HepG2 (cell line): ENCODE results near the gene MORN5. TPM values are rescaled to one million over a fixed set of nuclear protein-coding genes. Genes with fewer than 3 reads are reported as not detected.

Experiments
- ADNP ChIP-seq: sonication (generic); formaldehyde crosslinking; IDR thresholded peaks from 2 replicates; pipeline ENCODE4 v1.4.0; 2020; ENCODE audit warnings: missing genetic modification reagents
- JUNB ChIP-seq: sonication (generic); formaldehyde crosslinking; IDR thresholded peaks from 2 replicates; pipeline ENCODE4 v1.8.0; 2022; ENCODE audit warnings: missing genetic modification reagents, mild to moderate bottlenecking, borderline replicate concordance
- NFRKB ChIP-seq: fragments of 450-650 bp; IDR thresholded peaks from 2 replicates; pipeline ENCODE4 v1.6.1; 2017
- RBM39 ChIP-seq: fragments of 200-400 bp; formaldehyde crosslinking; IDR thresholded peaks from one replicate; pipeline ENCODE4 v1.6.1; 2018; ENCODE audit warnings: antibody characterized with exemption, mild to moderate bottlenecking, low read depth, low read length; ENCODE audit not compliant: poor library complexity, severe bottlenecking
- SOX5 ChIP-seq: IDR thresholded peaks from 2 replicates; pipeline ENCODE4 v1.6.1; 2016; ENCODE audit warnings: borderline replicate concordance
- ZKSCAN1 ChIP-seq: fragments of 150-350 bp; IDR thresholded peaks from 2 replicates; pipeline ENCODE4 v1.6.1; 2014; ENCODE audit warnings: low read length
- ZNF678 ChIP-seq: sonication (generic); formaldehyde crosslinking; IDR thresholded peaks from 2 replicates; pipeline ENCODE4 v1.4.0; 2020; ENCODE audit warnings: mild to moderate bottlenecking, missing genetic modification reagents
- ZNF75D ChIP-seq: sonication (generic); formaldehyde crosslinking; IDR thresholded peaks from 2 replicates; pipeline ENCODE4 v1.8.1; 2023; ENCODE audit warnings: missing genetic modification reagents, mild to moderate bottlenecking, borderline replicate concordance
- ZNF772 ChIP-seq: sonication (generic); formaldehyde crosslinking; IDR thresholded peaks from 2 replicates; pipeline ENCODE4 v1.5.0; 2020; ENCODE audit warnings: mild to moderate bottlenecking, missing genetic modification reagents
- ZNF788 ChIP-seq: sonication (generic); formaldehyde crosslinking; IDR thresholded peaks from 2 replicates; pipeline ENCODE4 v1.5.0; 2020; ENCODE audit warnings: mild to moderate bottlenecking, missing genetic modification reagents, borderline replicate concordance
- polyA plus RNA-seq, 8 experiments: library from polyadenylated mRNA; depleted of rRNA in 3 of 8; stranded (reverse) in 7 of 8; unstranded in 1 of 8; fragments of >200 nt; fragmentation: Illumina TruSeq in 4 of 8; extraction: Trizol in 4 of 8; gene quantifications; 2 replicates each; pipeline versions ENCODE4 v1.2.1 to v1.2.3, GENCODE V29; 2011 to 2016; ENCODE audit warnings: low read depth in 4 of 8, missing spikeins in 1 of 8, mixed read lengths in 1 of 8; ENCODE audit not compliant: insufficient read depth in 1 of 8
- total RNA-seq, 5 experiments: library from RNA; depleted of rRNA; stranded (reverse); fragments of >200 nt; fragmentation: Illumina TruSeq; extraction: Trizol; gene quantifications; 2 replicates each; pipeline ENCODE4 v1.2.3, GENCODE V29; 2016; ENCODE audit warnings: low read depth in 1 of 5
- TF ChIP-seq, protein P1 (sequence below): sonication (generic); formaldehyde crosslinking; IDR thresholded peaks from 2 replicates; pipeline ENCODE4 v1.4.0; 2020; ENCODE audit warnings: missing genetic modification reagents
- TF ChIP-seq, protein P2 (sequence below): sonication (generic); formaldehyde crosslinking; IDR thresholded peaks from 2 replicates; pipeline ENCODE4 v1.5.0; 2020; ENCODE audit warnings: mild to moderate bottlenecking, missing genetic modification reagents
- TF ChIP-seq, protein P3 (sequence below): sonication (generic); formaldehyde crosslinking; IDR thresholded peaks from 2 replicates; pipeline ENCODE4 v1.8.0; 2022; ENCODE audit warnings: missing genetic modification reagents, low read depth, mild to moderate bottlenecking, borderline replicate concordance
- TF ChIP-seq, protein P4 (sequence below): sonication (generic); formaldehyde crosslinking; IDR thresholded peaks from 2 replicates; pipeline ENCODE4 v1.5.1; 2020; ENCODE audit warnings: missing genetic modification reagents, mild to moderate bottlenecking, borderline replicate concordance
- TF ChIP-seq, protein P5 (sequence below): sonication (generic); formaldehyde crosslinking; IDR thresholded peaks from 2 replicates; pipeline ENCODE4; 2020; ENCODE audit warnings: missing genetic modification reagents, mild to moderate bottlenecking, borderline replicate concordance
- TF ChIP-seq, protein P6 (sequence below): sonication (generic); formaldehyde crosslinking; IDR thresholded peaks from 2 replicates; pipeline ENCODE4 v1.4.0; 2020; ENCODE audit warnings: mild to moderate bottlenecking, missing genetic modification reagents

MORN5 gene
- total and polyA plus RNA-seq, 2 of the 13 experiments (the other 11 are each of a cell fraction or from before 2014, with no cell fraction given), result not detected

DNA sequence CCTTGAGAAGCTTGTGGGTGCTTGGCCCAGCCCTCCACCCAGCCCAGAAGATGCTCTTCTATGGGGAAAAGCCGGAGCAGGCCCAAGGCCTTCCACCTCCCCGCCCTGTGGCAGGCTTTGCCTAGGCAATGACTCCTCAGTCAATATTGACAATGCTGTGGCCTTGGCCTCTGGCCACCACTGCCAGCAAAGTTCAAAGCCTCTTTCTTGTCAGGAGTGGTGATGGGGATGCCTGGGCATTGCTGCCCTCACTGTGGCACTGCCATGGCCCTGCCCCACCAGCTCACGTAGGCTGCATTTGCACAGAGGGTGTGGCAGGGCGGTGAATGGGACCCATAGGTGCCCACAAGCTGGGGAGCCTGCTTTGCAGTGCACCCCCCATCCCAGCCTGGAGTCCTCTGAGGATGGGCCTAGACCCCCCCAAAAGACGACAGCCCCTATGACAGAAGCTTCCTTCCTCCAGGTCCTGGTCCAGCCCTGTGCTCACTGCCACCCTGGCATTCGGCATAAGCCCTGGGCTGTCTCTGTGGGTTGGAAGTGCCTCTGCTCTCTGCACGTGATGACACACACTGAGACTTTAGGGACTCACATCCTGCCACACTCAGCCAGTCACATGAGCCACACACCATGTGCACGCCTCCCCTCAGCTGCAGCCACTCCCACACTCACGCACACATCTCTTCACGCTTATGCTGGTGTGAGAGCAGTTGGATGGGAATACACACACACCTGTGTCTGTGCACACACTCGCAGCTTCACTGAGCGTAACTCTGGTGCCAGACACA lies 31.1 kb downstream of the MORN5 start (continued):
- TF ChIP-seq ZNF788 (CRISPR knock-in tag) (no peak), NFRKB (no peak), ZNF75D (CRISPR knock-in tag) (no peak), JUNB (CRISPR knock-in tag) (no peak), ZKSCAN1 (no peak), ADNP (CRISPR knock-in tag) (no peak), SOX5 (CRISPR knock-in tag) (peak; percentile 36; the same call in 1 of the 2 replicates), RBM39 (no peak), ZNF678 (no peak), ZNF772 (CRISPR knock-in tag) (no peak)
- TF ChIP-seq, protein P1, sequence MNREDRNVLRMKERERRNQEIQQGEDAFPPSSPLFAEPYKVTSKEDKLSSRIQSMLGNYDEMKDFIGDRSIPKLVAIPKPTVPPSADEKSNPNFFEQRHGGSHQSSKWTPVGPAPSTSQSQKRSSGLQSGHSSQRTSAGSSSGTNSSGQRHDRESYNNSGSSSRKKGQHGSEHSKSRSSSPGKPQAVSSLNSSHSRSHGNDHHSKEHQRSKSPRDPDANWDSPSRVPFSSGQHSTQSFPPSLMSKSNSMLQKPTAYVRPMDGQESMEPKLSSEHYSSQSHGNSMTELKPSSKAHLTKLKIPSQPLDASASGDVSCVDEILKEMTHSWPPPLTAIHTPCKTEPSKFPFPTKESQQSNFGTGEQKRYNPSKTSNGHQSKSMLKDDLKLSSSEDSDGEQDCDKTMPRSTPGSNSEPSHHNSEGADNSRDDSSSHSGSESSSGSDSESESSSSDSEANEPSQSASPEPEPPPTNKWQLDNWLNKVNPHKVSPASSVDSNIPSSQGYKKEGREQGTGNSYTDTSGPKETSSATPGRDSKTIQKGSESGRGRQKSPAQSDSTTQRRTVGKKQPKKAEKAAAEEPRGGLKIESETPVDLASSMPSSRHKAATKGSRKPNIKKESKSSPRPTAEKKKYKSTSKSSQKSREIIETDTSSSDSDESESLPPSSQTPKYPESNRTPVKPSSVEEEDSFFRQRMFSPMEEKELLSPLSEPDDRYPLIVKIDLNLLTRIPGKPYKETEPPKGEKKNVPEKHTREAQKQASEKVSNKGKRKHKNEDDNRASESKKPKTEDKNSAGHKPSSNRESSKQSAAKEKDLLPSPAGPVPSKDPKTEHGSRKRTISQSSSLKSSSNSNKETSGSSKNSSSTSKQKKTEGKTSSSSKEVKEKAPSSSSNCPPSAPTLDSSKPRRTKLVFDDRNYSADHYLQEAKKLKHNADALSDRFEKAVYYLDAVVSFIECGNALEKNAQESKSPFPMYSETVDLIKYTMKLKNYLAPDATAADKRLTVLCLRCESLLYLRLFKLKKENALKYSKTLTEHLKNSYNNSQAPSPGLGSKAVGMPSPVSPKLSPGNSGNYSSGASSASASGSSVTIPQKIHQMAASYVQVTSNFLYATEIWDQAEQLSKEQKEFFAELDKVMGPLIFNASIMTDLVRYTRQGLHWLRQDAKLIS, result no peak
- TF ChIP-seq, protein P2, sequence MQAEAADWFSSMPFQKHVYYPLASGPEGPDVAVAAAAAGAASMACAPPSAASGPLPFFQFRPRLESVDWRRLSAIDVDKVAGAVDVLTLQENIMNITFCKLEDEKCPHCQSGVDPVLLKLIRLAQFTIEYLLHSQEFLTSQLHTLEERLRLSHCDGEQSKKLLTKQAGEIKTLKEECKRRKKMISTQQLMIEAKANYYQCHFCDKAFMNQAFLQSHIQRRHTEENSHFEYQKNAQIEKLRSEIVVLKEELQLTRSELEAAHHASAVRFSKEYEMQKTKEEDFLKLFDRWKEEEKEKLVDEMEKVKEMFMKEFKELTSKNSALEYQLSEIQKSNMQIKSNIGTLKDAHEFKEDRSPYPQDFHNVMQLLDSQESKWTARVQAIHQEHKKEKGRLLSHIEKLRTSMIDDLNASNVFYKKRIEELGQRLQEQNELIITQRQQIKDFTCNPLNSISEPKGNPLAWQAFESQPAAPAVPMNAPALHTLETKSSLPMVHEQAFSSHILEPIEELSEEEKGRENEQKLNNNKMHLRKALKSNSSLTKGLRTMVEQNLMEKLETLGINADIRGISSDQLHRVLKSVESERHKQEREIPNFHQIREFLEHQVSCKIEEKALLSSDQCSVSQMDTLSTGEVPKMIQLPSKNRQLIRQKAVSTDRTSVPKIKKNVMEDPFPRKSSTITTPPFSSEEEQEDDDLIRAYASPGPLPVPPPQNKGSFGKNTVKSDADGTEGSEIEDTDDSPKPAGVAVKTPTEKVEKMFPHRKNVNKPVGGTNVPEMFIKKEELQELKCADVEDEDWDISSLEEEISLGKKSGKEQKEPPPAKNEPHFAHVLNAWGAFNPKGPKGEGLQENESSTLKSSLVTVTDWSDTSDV (CRISPR knock-in tag), result no peak
- TF ChIP-seq, protein P3, sequence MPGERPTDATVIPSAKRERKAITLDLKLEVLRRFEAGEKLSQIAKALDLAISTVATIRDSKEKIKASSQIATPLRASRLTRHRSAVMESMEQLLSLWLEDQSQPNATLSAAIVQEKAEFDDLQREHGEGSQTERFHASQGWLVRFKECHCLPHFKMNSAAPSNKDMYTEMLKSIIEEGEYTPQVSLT (CRISPR knock-in tag), result no peak
- TF ChIP-seq, protein P4, sequence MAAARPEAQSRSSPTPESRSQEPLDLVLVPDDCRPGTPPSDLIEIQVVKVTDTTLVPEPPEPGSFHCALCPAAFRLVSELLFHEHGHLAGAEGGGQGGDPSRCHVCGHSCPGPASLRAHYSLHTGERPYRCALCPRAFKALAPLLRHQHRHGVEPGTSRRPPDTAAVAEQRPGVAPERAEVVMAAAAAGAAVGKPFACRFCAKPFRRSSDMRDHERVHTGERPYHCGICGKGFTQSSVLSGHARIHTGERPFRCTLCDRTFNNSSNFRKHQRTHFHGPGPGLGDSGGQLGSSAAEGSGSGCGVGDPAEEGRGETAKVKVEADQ (CRISPR knock-in tag), result no peak
- TF ChIP-seq, protein P5, sequence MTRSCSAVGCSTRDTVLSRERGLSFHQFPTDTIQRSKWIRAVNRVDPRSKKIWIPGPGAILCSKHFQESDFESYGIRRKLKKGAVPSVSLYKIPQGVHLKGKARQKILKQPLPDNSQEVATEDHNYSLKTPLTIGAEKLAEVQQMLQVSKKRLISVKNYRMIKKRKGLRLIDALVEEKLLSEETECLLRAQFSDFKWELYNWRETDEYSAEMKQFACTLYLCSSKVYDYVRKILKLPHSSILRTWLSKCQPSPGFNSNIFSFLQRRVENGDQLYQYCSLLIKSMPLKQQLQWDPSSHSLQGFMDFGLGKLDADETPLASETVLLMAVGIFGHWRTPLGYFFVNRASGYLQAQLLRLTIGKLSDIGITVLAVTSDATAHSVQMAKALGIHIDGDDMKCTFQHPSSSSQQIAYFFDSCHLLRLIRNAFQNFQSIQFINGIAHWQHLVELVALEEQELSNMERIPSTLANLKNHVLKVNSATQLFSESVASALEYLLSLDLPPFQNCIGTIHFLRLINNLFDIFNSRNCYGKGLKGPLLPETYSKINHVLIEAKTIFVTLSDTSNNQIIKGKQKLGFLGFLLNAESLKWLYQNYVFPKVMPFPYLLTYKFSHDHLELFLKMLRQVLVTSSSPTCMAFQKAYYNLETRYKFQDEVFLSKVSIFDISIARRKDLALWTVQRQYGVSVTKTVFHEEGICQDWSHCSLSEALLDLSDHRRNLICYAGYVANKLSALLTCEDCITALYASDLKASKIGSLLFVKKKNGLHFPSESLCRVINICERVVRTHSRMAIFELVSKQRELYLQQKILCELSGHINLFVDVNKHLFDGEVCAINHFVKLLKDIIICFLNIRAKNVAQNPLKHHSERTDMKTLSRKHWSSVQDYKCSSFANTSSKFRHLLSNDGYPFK (CRISPR knock-in tag), result no peak
- TF ChIP-seq, protein P6, sequence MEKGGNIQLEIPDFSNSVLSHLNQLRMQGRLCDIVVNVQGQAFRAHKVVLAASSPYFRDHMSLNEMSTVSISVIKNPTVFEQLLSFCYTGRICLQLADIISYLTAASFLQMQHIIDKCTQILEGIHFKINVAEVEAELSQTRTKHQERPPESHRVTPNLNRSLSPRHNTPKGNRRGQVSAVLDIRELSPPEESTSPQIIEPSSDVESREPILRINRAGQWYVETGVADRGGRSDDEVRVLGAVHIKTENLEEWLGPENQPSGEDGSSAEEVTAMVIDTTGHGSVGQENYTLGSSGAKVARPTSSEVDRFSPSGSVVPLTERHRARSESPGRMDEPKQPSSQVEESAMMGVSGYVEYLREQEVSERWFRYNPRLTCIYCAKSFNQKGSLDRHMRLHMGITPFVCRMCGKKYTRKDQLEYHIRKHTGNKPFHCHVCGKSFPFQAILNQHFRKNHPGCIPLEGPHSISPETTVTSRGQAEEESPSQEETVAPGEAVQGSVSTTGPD, result peak; percentile 61; the same call in 1 of the 2 replicates
